GM19467 (cell line): ENCODE data around the gene HK2.
"Not testable (repeated sequence)": the region's sequence is repeated elsewhere in the genome, so short reads cannot be mapped to it uniquely, and the experiment has no call there.

Experiments
- ATAC-seq: cut with Tn5 transposase; IDR thresholded peaks from one replicate; pipeline ENCODE4 v1.9.1; 2021; ENCODE audit warnings: mild to moderate bottlenecking, moderate library complexity; ENCODE audit not compliant: unreplicated experiment

HK2 gene

GRCh38 chr2:74833418-74834233 lies at the start of gene HK2:
Gene HK2 (plus strand): TSS chr2:74834127. CDS start chr2:74834581, 454 bp downstream.
- peak; percentile 79 for ATAC-seq

- ATAC-seq = no peak
These were observed 44.7 kb upstream of the HK2 start for GRCh38 chr2:74789271-74789670.

DNA sequence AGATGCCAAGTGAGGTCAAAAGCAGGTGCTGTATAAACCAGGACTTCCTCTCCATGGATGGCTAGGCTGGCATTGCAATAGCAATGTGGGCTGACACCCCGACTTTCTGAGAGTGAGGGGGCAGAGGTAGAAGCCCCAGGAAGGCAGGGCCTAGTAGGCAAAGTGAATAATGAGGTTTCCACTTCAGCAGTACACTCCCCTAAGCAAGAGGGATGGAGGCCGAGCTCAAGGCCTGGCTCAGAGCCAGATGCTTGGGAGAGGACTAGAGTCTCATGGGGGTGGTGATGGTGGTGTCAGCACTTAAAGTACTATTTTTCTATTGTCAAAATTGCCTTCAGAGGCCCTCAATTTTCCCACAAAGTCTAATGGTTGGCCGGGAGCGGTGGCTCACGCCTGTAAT lies 41.6 kb upstream of the HK2 start:
- ATAC-seq = no peak

- not testable (repeated sequence) for ATAC-seq
These were observed 39.0 kb upstream of the HK2 start for GRCh38 chr2:74794878-74795277.

DNA sequence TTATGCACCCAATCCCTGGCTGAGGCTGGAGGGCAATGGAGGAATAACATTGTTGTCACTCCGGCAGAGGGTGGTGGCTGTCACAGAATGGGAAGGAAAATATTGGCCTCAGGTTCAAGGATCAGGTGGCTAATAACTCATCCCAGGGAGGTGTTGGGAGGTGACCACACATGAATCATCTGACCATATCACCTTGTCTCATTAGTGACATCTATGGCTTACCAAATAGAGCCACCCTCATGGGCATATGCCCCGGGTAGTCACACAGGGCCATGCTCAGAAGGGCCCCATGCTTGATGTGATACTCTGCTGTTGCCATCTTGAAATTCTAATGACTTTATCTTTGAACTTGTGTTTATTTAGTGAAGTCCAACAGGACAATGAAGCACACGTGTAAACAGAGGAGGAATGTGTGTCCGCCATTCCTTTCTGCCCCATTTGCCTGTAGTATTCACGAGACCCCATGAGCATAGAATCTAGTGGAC lies 27.5 kb upstream of the HK2 start:
- no peak for ATAC-seq

GRCh38 chr2:74806920-74807319 lies 27.0 kb upstream of the HK2 start:
- no peak for ATAC-seq

DNA sequence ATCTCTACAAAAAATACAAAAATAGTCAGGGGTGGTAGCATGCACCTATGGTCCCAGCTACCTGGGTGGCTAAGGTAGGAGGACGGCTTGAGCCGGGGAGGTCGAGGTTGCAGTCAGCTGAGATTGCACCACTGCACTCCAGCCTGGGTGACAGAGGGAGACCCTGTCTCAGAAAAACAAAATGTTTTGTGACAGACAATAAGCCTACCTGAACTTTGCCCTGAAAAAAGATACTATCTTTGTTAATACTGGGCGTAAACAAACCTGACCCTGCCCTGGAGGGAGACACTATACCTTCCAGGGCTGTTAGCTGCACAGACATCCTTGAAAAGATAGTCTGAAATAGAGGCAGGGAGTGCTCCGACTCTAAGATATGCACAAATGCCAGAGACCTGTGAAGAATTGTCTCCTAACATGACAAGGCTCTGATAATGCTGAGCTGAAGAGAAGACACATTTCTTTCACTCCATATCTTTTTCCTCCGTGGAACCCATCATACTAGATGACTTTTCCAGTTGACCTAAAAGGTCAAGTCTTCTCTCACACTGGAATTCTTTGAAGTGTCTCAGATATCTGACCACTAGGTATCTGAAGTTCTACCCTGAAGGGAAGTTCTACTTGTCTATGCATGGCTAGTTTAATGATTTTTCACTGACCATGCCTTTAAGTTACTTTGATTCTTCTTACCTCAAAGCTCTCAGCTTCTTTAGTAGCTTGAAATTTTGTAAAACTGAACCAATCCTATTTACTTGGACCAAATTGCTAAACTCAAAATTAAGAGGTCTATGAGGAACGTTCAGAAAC lies 20.9 kb upstream of the HK2 start:
- ATAC-seq = no peak

- ATAC-seq = no peak
These were observed 19.8 kb upstream of the HK2 start for GRCh38 chr2:74814102-74814501.

GRCh38 chr2:74815941-74816340 lies 18.0 kb upstream of the HK2 start:
- ATAC-seq = no peak

DNA sequence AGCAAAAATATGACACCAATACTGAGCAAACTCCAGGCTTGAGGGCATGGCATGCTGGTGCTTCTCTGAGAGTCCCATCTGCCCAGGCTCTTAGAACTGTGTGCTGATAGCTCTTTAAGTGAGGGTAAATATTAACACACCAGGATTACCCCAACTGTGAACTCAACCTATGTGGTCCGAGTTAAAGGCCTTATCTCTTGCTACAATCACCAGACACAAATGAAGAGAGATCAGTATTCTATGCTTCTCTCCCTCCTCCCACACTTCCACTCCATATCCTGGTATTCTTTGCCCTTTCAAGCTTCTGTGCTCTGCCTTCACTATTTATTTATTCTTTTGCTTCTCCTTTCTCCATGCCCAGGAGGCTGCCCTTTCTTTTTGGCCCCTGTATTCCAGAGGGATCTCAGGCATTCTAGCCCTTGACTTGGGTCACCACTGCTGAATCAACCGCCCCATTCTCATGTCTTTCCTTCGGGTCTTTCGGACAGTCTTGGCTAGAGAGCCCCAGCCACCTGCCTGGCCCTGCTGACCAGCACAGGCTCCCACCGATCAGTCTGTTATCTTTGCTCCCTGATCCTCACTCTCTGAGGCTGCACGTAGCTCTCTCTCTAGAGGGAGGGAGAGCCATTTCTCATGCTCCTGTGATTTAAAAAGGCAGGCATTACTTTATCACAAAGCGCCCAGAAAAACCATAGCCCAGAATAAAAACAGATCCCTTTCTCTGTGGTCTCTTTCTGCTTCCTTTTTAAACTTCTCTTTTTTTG lies 17.2 kb upstream of the HK2 start:
- ATAC-seq = no peak

GRCh38 chr2:74817304-74817675 lies 16.6 kb upstream of the HK2 start:
- no peak for ATAC-seq

GRCh38 chr2:74819702-74820101 lies 14.2 kb upstream of the HK2 start:
- no peak for ATAC-seq

DNA sequence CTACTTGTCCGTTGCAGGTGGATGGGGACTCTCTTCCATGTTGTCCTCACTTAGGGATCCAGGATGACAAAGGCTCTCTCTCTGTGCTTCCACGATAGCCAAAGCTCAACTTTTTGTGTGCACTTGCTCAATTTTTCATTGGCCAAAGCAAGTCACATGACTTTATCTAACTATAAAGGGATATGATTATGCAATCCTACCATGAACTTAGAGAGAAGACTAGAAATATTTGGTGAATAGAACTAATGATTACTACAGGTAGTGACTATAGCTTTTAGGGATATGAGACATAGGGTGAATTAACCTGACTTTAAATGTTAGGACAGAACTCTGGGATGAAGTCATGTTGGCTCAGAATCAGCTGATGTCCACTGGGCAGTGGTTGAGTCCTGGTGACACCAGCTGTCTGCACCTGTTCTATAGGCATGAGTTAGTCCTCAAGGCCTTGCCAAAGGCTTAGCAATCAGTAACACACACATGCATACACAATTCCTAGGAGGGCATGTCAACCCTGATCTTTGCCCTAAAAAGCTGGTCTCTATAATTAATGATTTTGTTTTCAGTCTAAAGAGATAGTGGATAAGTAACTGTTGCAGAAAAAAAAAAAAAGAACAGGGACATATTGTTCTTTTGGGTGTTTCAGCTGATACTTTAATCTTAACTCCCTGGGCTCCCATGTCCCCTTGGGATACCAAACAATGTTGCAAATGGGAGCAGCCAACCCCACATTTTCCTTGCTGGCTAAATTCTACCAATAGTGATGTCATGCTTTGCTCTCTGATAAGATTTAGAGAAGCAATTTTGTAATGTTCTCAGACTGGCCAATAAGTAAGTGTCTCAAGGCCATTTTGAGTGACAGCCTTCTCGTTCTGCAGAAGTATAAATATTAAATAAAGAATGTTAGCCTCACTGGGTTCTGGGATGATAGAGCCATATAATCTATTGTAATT lies 12.5 kb upstream of the HK2 start:
- no peak for ATAC-seq

DNA sequence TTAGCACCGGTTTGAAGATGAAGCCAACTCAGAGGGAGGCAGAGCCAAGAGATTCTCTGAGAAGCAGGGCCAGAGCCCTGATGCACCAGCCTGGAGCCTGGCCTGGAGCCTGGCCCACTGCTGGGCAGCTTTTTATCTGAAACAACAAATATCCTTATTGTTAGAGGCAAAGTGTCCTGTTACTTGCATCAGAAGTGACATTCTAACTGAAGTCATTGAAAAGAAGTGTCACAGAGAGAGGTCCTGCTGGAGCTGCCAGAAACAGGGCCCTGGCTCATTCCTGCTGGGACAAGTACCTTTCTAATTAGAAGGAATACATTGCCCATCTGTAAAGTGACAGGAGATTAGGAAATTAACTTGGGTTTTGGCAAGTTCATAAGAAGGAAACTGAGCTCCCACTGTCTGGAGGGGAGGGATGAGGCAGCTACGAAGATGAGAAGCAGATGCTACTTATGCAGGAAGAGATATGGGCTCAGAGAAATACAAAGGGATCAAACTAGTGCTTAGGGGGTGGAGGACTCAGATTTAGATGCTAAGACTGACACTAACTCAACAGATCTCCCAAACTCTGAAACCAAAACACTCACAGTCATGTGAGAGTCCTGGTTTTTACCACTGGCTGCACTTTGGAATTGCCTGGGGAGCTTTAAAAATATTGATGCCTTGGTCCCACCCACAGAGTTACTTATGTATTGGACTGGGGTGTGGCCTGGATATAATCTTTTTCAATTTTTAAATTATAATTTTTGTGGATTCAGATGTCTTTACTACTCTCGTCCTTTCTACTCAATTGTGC lies 11.0 kb upstream of the HK2 start:
- ATAC-seq = no peak

DNA sequence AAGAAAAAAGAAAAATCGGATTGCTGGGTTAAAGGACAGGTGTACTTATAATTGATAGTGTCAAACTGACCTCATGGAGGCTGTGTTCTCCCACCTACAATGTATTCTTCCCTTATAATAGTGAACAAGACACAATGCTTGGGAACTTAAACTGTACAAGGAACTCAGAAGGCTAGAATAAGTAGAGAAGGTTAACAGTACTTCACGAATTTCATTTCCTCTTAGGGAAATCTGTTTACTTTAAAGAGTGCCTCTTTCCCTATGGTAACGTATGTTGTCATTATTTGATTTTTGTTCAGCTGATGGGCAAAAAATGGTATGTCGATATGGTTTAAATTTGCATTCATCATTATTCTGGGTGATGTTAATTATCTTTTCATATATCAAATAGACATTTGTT lies 9.2 kb upstream of the HK2 start:
- no peak for ATAC-seq

DNA sequence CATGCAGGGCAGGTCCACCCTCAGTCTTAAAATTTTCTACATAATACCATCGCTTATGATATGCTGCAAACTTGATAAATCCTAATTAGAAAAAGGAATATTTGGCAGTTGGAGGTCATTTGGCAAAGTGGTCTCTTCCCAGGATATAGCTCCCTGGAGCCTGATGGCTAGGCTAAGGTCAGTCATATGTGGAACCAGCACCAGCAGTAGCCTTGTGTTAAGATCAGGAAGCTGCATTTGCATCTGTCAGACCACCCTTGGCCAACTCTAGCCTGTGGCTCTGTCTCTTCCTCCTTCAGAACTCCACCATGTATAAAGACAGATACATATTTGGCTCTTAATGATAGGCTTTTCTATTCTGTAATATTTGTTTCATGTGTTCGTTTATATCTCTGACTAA lies 5.4 kb upstream of the HK2 start:
- ATAC-seq = no peak

GRCh38 chr2:74831693-74832530 lies 2.0 kb upstream of the HK2 start:
- no peak for ATAC-seq

DNA sequence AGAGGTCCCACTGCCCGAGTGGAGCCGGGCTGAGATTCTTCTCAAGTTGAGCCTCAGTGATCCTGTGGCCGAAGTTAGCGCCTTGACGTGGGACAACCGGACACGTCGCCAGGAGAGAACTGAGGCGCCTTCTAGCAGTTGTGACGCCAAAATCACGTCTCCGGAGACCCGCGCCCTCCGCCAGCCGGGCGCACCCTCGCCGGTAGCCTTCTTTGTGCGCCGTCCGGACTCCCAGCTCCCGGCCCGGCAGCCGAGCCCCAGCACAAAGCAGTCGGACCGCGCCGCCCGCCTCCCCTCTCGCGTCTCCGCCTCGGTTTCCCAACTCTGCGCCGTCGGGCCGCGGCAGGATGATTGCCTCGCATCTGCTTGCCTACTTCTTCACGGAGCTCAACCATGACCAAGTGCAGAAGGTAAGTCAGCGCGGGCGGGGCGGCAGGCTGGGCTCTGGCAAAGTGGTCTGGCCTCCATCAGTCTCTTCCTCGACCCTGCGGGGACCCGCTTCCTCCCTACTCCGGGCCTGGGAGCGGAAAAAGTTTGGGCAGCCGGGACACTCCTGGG lies 386 bp downstream of the HK2 start:
- ATAC-seq = peak; percentile 3
